BJ (cell line): ENCODE results near the gene TMEM114. TPM values are rescaled to one million over a fixed set of nuclear protein-coding genes. Genes with fewer than 3 reads are reported as not detected.
A peak's percentile ranks its signal among the peaks of the same experiment; 100 is the strongest.

Experiments used
- CTCF ChIA-PET: fragments of 350-600 bp; formaldehyde crosslinking; extraction: SDS; loops from one replicate; lab custom pipeline; 2021; ENCODE audit warnings: antibody characterized with exemption, inconsistent platforms; lab: Yijun Ruan, JAX
- POLR2A ChIA-PET: fragments of 300-600 bp; sonication (Branson Sonifier 250); formaldehyde crosslinking; extraction: SDS; loops from one replicate; lab custom pipeline; 2021; ENCODE audit warnings: antibody characterized with exemption; lab: Charles Lee
- DNase-seq: peaks from one replicate; pipeline ENCODE4 v3.0.0-alpha.2; 2011; ENCODE audit warnings: low read depth
- H3K27me3 ChIP-seq: 2 replicates; pipeline ENCODE4 v1.6.0; 2011; ENCODE audit warnings: low read length; ENCODE audit not compliant: control insufficient read depth, insufficient read depth
- H3K36me3 ChIP-seq: 2 replicates; pipeline ENCODE4 v1.5.1; 2011; ENCODE audit warnings: low read length; ENCODE audit not compliant: control insufficient read depth, insufficient read depth
- H3K4me3 ChIP-seq: 2 replicates; pipeline ENCODE4 v1.5.1; 2011; ENCODE audit warnings: low read depth, mild to moderate bottlenecking, control low read depth, low read length
- CTCF ChIP-seq: IDR thresholded peaks from 2 replicates; pipeline ENCODE4 v1.5.1; 2011; ENCODE audit warnings: low read depth, mild to moderate bottlenecking, control low read depth, inconsistent platforms, low read length, moderate library complexity; ENCODE audit not compliant: insufficient read depth
- polyA plus RNA-seq: library from polyadenylated mRNA; depleted of rRNA; stranded (reverse); fragments of >200 nt; gene quantifications from 2 replicates; pipeline ENCODE4 v1.2.3, GENCODE V29; 2011

TMEM114 gene
- polyA plus RNA-seq, 1 experiment = not detected

- H3K36me3 ChIP-seq = no peaks in the 10 kb centered on the region
- ChIA-PET CTCF (interaction anchor here (0.7 to 1.5 kb wide), 7 partner anchors 9 to 309 kb away, joined by 3 to 4 read pairs (median 3); no protein-coding TSS in a partner anchor), POLR2A (no interaction called here)
- no peak for DNase-seq
- H3K27me3 ChIP-seq = no peaks in the 10 kb centered on the region; the same call in none of the 2 replicates
- no peak for TF ChIP-seq CTCF
- no peak overlapping the region for H3K4me3 ChIP-seq
These were observed 13.9 kb downstream of the TMEM114 start for GRCh38 chr16:8576141-8577004.

- H3K4me3 ChIP-seq = no peak overlapping the region
- CTCF ChIA-PET = interaction anchor here (0.9 to 1.5 kb wide), 7 partner anchors 8 to 310 kb away, joined by 3 to 4 read pairs (median 4); no protein-coding TSS in a partner anchor
- no peak for TF ChIP-seq CTCF
- H3K36me3 ChIP-seq = no peaks in the 10 kb centered on the region
- no peaks in the 10 kb centered on the region; the same call in none of the 2 replicates for H3K27me3 ChIP-seq
- POLR2A ChIA-PET = no interaction called here
- DNase-seq = no peak
These were observed 14.9 kb downstream of the TMEM114 start for GRCh38 chr16:8575399-8575798.

GRCh38 chr16:8572919-8573724 lies 17.2 kb downstream of the TMEM114 start:
- Histone ChIP-seq H3K4me3 (no peak overlapping the region), H3K27me3 (no peaks in the 10 kb centered on the region; the same call in none of the 2 replicates), H3K36me3 (no peaks in the 10 kb centered on the region)
- POLR2A ChIA-PET = no interaction called here
- DNase-seq = no peak
- CTCF ChIA-PET = interaction anchor here (0.9 to 2.5 kb wide), 7 partner anchors 10 to 313 kb away, joined by 3 to 15 read pairs (median 3); partner anchors contain the start of gene METTL22
- peak; percentile 57 for TF ChIP-seq CTCF

GRCh38 chr16:8572063-8572918 lies 18.0 kb downstream of the TMEM114 start:
- no peak for DNase-seq
- Histone ChIP-seq H3K4me3 (no peak overlapping the region), H3K27me3 (no peaks in the 10 kb centered on the region; the same call in none of the 2 replicates), H3K36me3 (no peaks in the 10 kb centered on the region)
- TF ChIP-seq CTCF = no peak
- ChIA-PET CTCF (interaction anchor here (1.4 to 2.5 kb wide), 7 partner anchors 11 to 313 kb away, joined by 3 to 15 read pairs (median 4); no protein-coding TSS in a partner anchor), POLR2A (no interaction called here)
